T47D (cell line): ENCODE results near the gene G6PC3.

ENCODE experiments used
- DNase-seq, 2 experiments: peaks; one replicate each; pipeline versions ENCODE4 v3.0.0 to v3.0.0-alpha.2; 2011 to 2012; ENCODE audit warnings: low read depth in 1 of 2, low spot score in 1 of 2
- JUND ChIP-seq: IDR thresholded peaks from 2 replicates; pipeline ENCODE4 v1.6.1; 2012; ENCODE audit warnings: low read depth
- in situ Hi-C: cut with HindIII; loops from 2 replicates; pipeline ENCODE4 v1.10.0; 2016; ENCODE audit warnings: low sequenced_read_pairs, low pct_unique_long_range_greater_than_20kb

The G6PC3 gene

DNA sequence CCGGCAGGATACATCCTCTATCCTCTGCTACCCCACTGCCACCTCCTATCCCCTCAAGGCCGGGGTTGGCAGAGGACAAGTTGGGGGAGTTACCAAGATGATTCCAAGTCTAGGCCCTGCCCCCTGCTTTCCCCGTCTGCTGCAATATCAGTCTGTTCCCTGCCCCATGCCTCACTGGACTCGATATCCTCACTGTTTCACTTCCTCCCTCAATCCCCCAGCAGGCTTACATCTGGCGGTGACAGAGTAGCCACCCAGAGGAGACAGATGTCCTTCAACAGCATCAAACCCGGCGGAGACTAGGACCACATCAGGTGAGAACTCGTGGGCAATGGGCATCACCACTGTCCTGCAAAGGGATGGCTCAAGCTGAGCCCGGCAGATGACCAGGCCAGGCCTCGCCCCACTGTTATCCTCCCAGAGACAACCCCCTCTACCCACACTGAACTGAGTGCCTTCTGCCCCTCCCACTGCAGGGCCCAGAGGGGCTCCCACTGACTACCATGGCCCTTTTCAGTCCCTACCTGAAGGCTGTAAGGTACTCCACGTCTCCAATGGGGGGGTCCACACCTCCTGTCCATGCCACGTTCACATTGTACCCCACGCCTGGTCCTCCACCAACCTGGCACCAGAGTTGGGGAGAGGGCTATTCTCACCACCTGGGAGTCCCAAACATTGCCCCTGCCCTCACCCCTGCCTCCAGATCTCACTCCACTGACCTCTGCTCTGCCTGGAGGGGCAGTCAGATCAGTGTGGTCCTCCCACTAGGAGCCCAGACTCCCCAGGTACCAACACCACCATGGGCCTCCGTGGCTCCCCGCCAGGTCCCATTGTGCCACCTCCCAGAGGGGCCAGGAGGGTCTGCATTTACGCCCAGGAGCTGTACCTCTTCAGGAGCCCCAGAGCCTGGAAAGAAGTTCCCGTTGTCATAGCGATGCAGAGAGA lies 9.6 kb downstream of the G6PC3 start:
- no peak for TF ChIP-seq JUND
- in situ Hi-C loops, result no loop called here
- no peak for DNase-seq

GRCh38 chr17:44081681-44082080 lies 11.1 kb downstream of the G6PC3 start:
- DNase-seq, result no peak
- in situ Hi-C loops, result no loop called here
- no peak for TF ChIP-seq JUND

- in situ Hi-C loops, result no loop called here
Measured at GRCh38 chr17:44082256-44082927, 11.9 kb downstream of the G6PC3 start.

GRCh38 chr17:44083250-44083849 lies 12.8 kb downstream of the G6PC3 start:
- no peak for TF ChIP-seq JUND
- in situ Hi-C loops, result no loop called here
- DNase-seq, result peak; percentile 83 to 85

More at GRCh38 chr17:44082256-44082927, 11.9 kb downstream of the G6PC3 start:
- DNase-seq, result no peak
- no peak for TF ChIP-seq JUND

- in situ Hi-C loops, result no loop called here
- peak in 1 of 2 experiments; percentile 45 for DNase-seq
- TF ChIP-seq JUND, result no peak
Measured at GRCh38 chr17:44084131-44084538, 13.6 kb downstream of the G6PC3 start.

DNA sequence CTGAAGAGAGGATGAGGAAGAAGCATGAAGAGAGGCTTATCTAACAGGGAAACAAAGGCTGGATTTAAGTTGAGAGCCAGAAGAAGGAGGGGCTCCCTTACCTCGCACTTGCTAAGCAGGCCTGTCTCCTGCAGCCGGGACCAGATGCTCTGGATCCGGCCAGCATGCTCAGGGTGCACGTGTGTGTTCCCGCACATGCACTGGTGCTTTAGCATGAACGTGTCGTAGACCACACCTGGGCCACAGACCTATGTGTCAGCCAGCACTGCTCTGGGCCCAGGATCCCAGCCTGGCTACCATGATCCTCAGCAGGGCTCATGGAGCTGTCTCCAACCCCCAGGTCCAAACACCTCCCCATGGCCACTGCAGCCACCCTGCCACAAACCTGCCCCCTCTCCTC lies 14.4 kb downstream of the G6PC3 start:
- TF ChIP-seq JUND, result no peak
- no peak for DNase-seq
- in situ Hi-C loops, result no loop called here

- no peak for TF ChIP-seq JUND
- DNase-seq, result no peak
- in situ Hi-C loops, result no loop called here
Measured at GRCh38 chr17:44085908-44086307, 15.4 kb downstream of the G6PC3 start.

- no peak for DNase-seq
- no peak for TF ChIP-seq JUND
- in situ Hi-C loops, result no loop called here
Measured at GRCh38 chr17:44086364-44087311, 16.1 kb downstream of the G6PC3 start.

DNA sequence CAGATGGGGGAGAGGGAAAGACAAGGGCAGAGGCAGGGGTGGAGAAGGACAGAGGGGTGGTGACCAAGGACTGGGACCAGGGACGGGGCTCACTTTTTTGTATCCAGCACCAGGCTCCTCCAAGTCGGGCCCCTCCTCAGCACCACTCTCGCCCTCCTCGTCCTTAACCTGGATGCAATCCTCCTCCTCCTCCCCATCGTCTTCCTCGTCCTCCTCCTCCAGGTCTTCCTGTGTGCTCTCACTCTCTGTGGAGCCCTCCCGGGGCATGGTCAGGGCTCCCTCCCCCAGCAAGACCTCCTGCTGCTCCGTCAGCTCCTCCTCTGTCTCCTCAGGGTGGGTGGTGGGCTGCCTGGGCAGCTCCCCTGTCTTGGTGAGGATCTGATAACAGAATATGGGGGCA lies 16.8 kb downstream of the G6PC3 start:
- TF ChIP-seq JUND, result no peak
- in situ Hi-C loops, result no loop called here
- DNase-seq, result no peak

DNA sequence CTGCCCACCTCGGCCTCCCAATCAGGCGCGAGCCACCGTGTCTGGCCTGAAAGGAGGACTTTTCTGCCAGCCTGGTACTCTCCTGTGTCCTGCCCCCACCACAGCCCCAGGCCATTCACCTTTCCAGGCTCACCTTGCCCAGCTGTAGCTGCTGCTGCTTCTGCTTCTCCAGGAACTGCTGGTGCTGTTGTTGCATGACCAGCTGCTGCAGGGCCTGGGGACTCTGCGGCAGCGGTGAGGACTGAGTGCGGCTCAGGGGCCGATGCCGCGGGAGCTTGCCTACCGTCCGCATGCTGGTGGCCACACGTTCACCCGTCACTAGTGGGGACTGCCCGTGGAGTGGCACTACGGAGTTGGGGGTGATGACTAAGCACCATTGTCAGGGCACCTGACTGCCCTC lies 17.7 kb downstream of the G6PC3 start:
- in situ Hi-C loops, result no loop called here
- no peak for DNase-seq
- no peak for TF ChIP-seq JUND

DNA sequence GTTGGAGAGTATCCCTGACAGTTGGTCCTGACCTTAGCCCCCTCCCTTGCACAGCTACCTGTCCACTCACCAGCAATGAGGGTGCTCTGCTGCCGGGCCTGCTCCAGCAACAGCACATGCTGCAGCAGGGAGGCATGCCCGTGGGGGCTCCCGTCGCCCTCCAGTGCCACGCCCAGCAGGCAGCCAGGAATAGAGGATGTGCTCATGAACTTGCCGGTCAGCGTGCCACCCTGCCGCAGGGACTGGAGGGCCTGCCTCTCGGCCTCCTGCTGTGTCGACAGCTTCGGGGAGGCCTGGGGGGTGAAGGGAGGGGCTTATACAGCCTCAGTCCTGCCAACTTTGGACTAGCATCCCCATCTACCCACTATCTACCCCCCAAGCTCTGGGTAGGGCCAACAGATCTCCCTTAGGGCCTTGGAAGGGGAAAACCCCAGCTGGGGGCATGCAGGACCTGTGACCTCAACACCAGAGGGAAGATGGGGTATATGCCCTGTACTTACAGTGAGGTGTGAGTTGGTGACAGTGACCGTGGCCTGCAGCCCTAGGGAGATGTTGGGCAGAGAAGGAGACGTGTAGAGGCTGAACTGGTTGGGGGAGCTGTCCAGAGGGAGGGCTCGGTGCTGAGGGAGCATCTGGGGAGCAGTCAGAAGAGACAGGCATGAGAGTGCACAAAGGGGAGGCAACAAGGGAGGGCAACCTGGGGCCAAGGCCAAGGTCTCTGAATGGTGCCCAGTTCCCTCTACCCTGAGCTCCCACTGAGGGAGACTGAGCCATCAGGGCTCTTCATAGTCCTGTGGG lies 20.9 kb downstream of the G6PC3 start:
- no peak for DNase-seq
- in situ Hi-C loops, result no loop called here
- no peak for TF ChIP-seq JUND

GRCh38 chr17:44092051-44092450 lies 21.5 kb downstream of the G6PC3 start:
- in situ Hi-C loops, result no loop called here
- no peak for DNase-seq
- no peak for TF ChIP-seq JUND
